OCI-LY7 (cell line): ENCODE results near the gene TNFRSF25. TPM values are rescaled to one million over a fixed set of nuclear protein-coding genes. Genes with fewer than 3 reads are reported as not detected.

Experiments
- BruUV-seq: library from RNA; stranded (reverse); fragments of 400-500 nt; replicated peaks from 2 replicates; lab custom pipeline; 2021; lab: Mats Ljungman, UMichigan
- CTCF ChIA-PET: fragments of 300-600 bp; sonication (Branson Sonifier 250); formaldehyde crosslinking; loops from one replicate; lab custom pipeline; 2022; ENCODE audit warnings: antibody characterized with exemption; ENCODE audit not compliant: unreplicated experiment; lab: Charles Lee
- POLR2A ChIA-PET: fragments of 300-600 bp; sonication (Branson Sonifier 250); formaldehyde crosslinking; loops from one replicate; lab custom pipeline; 2022; ENCODE audit warnings: antibody characterized with exemption; lab: Charles Lee
- DNase-seq: peaks from one replicate; pipeline ENCODE4 v3.0.0-alpha.2; 2015; ENCODE audit warnings: low spot score
- H2AFZ ChIP-seq: fragments of 200-600 bp; sonication (generic), shearing (Covaris generic); 2 replicates; pipeline ENCODE4 v1.6.1; 2014; ENCODE audit warnings: mild to moderate bottlenecking, antibody characterized with exemption, low read length, moderate library complexity
- H3K27ac ChIP-seq: fragments of 200-600 bp; sonication (generic); 2 replicates; pipeline ENCODE4 v1.5.1; 2014; ENCODE audit warnings: mixed run types, low read depth, mild to moderate bottlenecking, moderate library complexity, low read length, inconsistent platforms; ENCODE audit not compliant: poor library complexity, severe bottlenecking
- H3K36me3 ChIP-seq: fragments of 200-600 bp; sonication (generic); 2 replicates; pipeline ENCODE4 v1.6.1; 2014; ENCODE audit warnings: mild to moderate bottlenecking, antibody characterized with exemption, low read length, moderate library complexity, mixed read lengths; ENCODE audit not compliant: insufficient read depth
- H3K4me1 ChIP-seq: fragments of 200-600 bp; sonication (generic); 2 replicates; pipeline ENCODE4 v1.5.1; 2014; ENCODE audit warnings: mild to moderate bottlenecking, low read length; ENCODE audit not compliant: insufficient read depth, poor library complexity, severe bottlenecking
- H3K4me2 ChIP-seq: fragments of 200-600 bp; sonication (generic); 2 replicates; pipeline ENCODE4 v1.6.1; 2014; ENCODE audit warnings: mild to moderate bottlenecking, low read length
- H3K4me3 ChIP-seq: fragments of 200-600 bp; sonication (generic); 2 replicates; pipeline ENCODE4 v1.5.1; 2014; ENCODE audit warnings: mild to moderate bottlenecking, low read depth, low read length; ENCODE audit not compliant: poor library complexity, severe bottlenecking
- H3K79me2 ChIP-seq: fragments of 200-600 bp; sonication (generic); 2 replicates; pipeline ENCODE4 v1.6.1; 2016; ENCODE audit warnings: low read depth, mild to moderate bottlenecking, low read length, moderate library complexity, mixed read lengths; ENCODE audit not compliant: insufficient read depth
- H3K9me2 ChIP-seq: fragments of 200-600 bp; sonication (generic); 2 replicates; pipeline ENCODE4 v1.6.1; 2016; ENCODE audit warnings: mild to moderate bottlenecking, low read length, mixed read lengths; ENCODE audit not compliant: insufficient read depth
- H3K9me3 ChIP-seq: fragments of 200-600 bp; sonication (generic); 2 replicates; pipeline ENCODE4 v1.6.1; 2014; ENCODE audit warnings: mild to moderate bottlenecking, mixed run types, low read length, mixed read lengths
- H4K20me1 ChIP-seq: fragments of 200-600 bp; sonication (generic); 2 replicates; pipeline ENCODE4 v1.6.1; 2014; ENCODE audit warnings: mild to moderate bottlenecking, antibody characterized with exemption, low read length, moderate library complexity, mixed read lengths; ENCODE audit not compliant: insufficient read depth
- EZH2phosphoT487 ChIP-seq: fragments of 200-600 bp; sonication (generic); IDR thresholded peaks from 2 replicates; pipeline ENCODE4 v1.6.1; 2018; ENCODE audit warnings: low read depth, borderline replicate concordance, mild to moderate bottlenecking, mixed run types, antibody characterized with exemption, low read length, moderate library complexity, mixed read lengths
- intact Hi-C: fragments of 100-400 bp; cut with micrococcal nuclease; formaldehyde crosslinking; loops from one replicate; pipeline ENCODE4 v1.10.0; 2022; ENCODE audit not compliant: unreplicated experiment
- total RNA-seq, 2 experiments: library from RNA; depleted of rRNA in 1 of 2; stranded (reverse); fragments of >200 nt in 1 of 2; shearing (Covaris generic) in 1 of 2; gene quantifications; 2 replicates each; pipeline ENCODE4 v1.2.3, GENCODE V29; 2014 to 2022
- TF ChIP-seq, protein P1 (sequence below): fragments of 200-600 bp; sonication (generic); conservative IDR thresholded peaks from 2 replicates; pipeline ENCODE4 v1.5.1; 2014; ENCODE audit warnings: mild to moderate bottlenecking, antibody characterized with exemption, low read length, moderate library complexity, mixed read lengths

The TNFRSF25 gene
- total RNA-seq, 2 experiments from 2014 or later, result 1.7 to 2.8 TPM

DNA sequence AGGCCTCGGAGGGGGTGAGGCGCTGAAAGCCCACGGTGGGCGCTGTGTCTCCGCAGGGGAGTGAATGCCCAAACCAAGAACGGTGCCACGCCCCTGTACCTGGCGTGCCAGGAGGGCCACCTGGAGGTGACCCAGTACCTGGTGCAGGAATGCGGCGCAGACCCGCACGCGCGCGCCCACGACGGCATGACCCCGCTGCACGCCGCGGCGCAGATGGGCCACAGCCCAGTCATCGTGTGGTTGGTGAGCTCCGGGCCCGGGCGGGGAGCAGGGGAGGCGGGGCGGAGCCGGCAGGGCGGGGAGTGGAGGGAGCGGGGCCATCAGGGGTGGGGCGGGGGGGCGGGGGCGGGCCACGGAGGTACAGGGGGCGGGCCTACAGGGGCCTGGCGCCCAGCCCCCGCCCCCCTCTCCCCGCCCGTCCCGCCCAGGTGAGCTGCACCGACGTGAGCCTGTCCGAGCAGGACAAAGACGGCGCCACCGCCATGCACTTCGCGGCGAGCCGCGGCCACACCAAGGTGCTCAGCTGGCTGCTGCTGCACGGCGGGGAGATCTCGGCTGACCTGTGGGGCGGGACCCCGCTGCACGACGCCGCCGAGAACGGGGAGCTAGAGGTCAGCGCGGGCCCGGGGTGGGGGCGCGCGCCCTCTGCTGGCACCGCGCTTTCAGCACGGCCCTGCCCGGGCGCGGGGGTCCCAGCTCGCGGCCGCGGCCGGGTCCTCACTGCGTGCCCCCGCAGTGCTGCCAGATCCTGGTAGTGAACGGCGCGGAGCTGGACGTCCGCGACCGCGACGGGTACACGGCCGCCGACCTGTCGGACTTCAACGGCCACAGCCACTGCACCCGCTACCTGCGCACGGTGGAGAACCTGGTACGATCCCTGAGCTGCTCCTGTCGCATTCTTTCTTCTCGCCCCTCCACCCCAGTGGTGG lies 25.5 kb downstream of the TNFRSF25 start:
- POLR2A ChIA-PET, result no interaction called here
- no peaks in the 10 kb centered on the region for H3K9me3 ChIP-seq
- intact Hi-C loops, result no loop called here
- TF ChIP-seq, protein P1, sequence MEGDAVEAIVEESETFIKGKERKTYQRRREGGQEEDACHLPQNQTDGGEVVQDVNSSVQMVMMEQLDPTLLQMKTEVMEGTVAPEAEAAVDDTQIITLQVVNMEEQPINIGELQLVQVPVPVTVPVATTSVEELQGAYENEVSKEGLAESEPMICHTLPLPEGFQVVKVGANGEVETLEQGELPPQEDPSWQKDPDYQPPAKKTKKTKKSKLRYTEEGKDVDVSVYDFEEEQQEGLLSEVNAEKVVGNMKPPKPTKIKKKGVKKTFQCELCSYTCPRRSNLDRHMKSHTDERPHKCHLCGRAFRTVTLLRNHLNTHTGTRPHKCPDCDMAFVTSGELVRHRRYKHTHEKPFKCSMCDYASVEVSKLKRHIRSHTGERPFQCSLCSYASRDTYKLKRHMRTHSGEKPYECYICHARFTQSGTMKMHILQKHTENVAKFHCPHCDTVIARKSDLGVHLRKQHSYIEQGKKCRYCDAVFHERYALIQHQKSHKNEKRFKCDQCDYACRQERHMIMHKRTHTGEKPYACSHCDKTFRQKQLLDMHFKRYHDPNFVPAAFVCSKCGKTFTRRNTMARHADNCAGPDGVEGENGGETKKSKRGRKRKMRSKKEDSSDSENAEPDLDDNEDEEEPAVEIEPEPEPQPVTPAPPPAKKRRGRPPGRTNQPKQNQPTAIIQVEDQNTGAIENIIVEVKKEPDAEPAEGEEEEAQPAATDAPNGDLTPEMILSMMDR, result peak; percentile 69
- no peak for TF ChIP-seq EZH2phosphoT487
- H3K9me2 ChIP-seq, result no peaks in the 10 kb centered on the region
- no peak overlapping the region for H3K4me3 ChIP-seq
- CTCF ChIA-PET, result interaction anchor here (0.7 kb wide), 1 partner anchor 95 kb away, joined by 5 read pairs; no protein-coding TSS in a partner anchor
- H4K20me1 ChIP-seq, result no peaks in the 10 kb centered on the region; the same call in 1 of the 2 replicates
- H3K79me2 ChIP-seq, result no peaks in the 10 kb centered on the region
- H3K36me3 ChIP-seq, result no peaks in the 10 kb centered on the region
- H2AFZ ChIP-seq, result no peak overlapping the region
- H3K4me2 ChIP-seq, result peak overlapping the region; percentile 42; the same call in 1 of the 2 replicates
- H3K4me1 ChIP-seq, result no peaks in the 10 kb centered on the region
- no TSS peak for BruUV-seq
- H3K27ac ChIP-seq, result no peak overlapping the region
- DNase-seq, result peak; percentile 38

GRCh38 chr1:6438047-6438525 lies 27.9 kb downstream of the TNFRSF25 start:
- H3K79me2 ChIP-seq, result no peaks in the 10 kb centered on the region
- no peaks in the 10 kb centered on the region for H3K4me1 ChIP-seq
- no peaks in the 10 kb centered on the region; the same call in 1 of the 2 replicates for H4K20me1 ChIP-seq
- no peak overlapping the region for H3K27ac ChIP-seq
- ChIA-PET CTCF (interaction anchor here (0.6 kb wide), 3 partner anchors 48 to 218 kb away, joined by 3 to 4 read pairs (median 3); no protein-coding TSS in a partner anchor), POLR2A (no interaction called here)
- no peak overlapping the region for H3K4me3 ChIP-seq
- H3K9me2 ChIP-seq, result no peaks in the 10 kb centered on the region
- no peak for TF ChIP-seq EZH2phosphoT487
- TF ChIP-seq, protein P1, result peak; percentile 85
- no peaks in the 10 kb centered on the region for H3K9me3 ChIP-seq
- no peak overlapping the region for H2AFZ ChIP-seq
- intact Hi-C loops, result loop anchor here (1.0 to 10.0 kb wide), 2 partner anchors 75 to 193 kb away; partner anchors contain the start of gene HES3
- no peaks in the 10 kb centered on the region for H3K36me3 ChIP-seq
- no peak overlapping the region for H3K4me2 ChIP-seq
- no TSS peak for BruUV-seq
- peak; percentile 68 for DNase-seq
